ENCODE data around the gene ENTREP1. TPM values are rescaled to one million over a fixed set of nuclear protein-coding genes. Genes with fewer than 3 reads are reported as not detected.

Gene ENTREP1
- total RNA-seq, 1 experiment from 2014 or later = 21.3 TPM

- no peak overlapping the region for H2AK5ac ChIP-seq (ENCODE audit: insufficient read length, low read length)
- H3K9me3 Mint-ChIP-seq = no peaks in the 10 kb centered on the region
- TF ChIP-seq CTCF (conservative IDR thresholded peaks at IDR 0.05) = no peak
- no peak overlapping the region for H2BK120ac ChIP-seq (ENCODE audit: low read depth, low read length, poor library complexity, severe bottlenecking)
- H3K18ac ChIP-seq (ENCODE audit: insufficient read length, low read depth, low read length) = no peak overlapping the region
- no peak overlapping the region for H3K23ac ChIP-seq (ENCODE audit: insufficient read length, low read depth, low read length)
- no peaks in the 10 kb centered on the region for H3K27me3 ChIP-seq (ENCODE audit: insufficient read depth, low read length)
- no peak overlapping the region for H2BK15ac ChIP-seq (ENCODE audit: low read depth, low read length)
- H2AFZ ChIP-seq (ENCODE audit: low read length) = no peak overlapping the region
- H2BK12ac ChIP-seq (ENCODE audit: insufficient read length, low read depth, low read length) = no peak overlapping the region
- no peak overlapping the region for H3K27ac ChIP-seq (ENCODE audit: insufficient read length, low read depth, low read length)
- no peak overlapping the region for H4K5ac ChIP-seq (ENCODE audit: insufficient read length, low read depth, low read length)
- no peak overlapping the region for H4K8ac ChIP-seq (replicated peaks; ENCODE audit: insufficient read length, low read depth, low read length)
- H4K20me1 ChIP-seq (ENCODE audit: control insufficient read depth, insufficient read depth, insufficient read length) = no peaks in the 10 kb centered on the region
- no CpG with 5 or more reads among the region's 3 CpGs for WGBS (ENCODE audit: extremely low coverage, insufficient read length, low lambda C conversion rate)
- no peaks in the 10 kb centered on the region for H3K9me3 ChIP-seq (ENCODE audit: control insufficient read depth, low read depth, low read length)
- no peak for DNase-seq
- H3K4me1 ChIP-seq (ENCODE audit: insufficient read depth, low read length) = no peaks in the 10 kb centered on the region; the same call in 1 of the 2 replicates
- no peak overlapping the region for H2BK5ac ChIP-seq (ENCODE audit: insufficient read length, low read length)
- H4K91ac ChIP-seq (ENCODE audit: insufficient read length, low read depth, low read length) = no peak overlapping the region
- H3K27ac Mint-ChIP-seq = no peak overlapping the region
- H3K79me1 ChIP-seq (ENCODE audit: insufficient read depth, low read depth, low read length, poor library complexity, severe bottlenecking) = no peaks in the 10 kb centered on the region
- no peaks in the 10 kb centered on the region for H3K23me2 ChIP-seq (ENCODE audit: insufficient read length, low read depth, low read length, poor library complexity, severe bottlenecking)
- no peak overlapping the region for H2BK20ac ChIP-seq (ENCODE audit: low read depth, low read length, poor library complexity, severe bottlenecking)
- no peak overlapping the region for H3K56ac ChIP-seq (ENCODE audit: insufficient read length, low read depth, low read length)
- H3K4me2 ChIP-seq (ENCODE audit: insufficient read depth, insufficient read length, low read length) = no peak overlapping the region
- no peak overlapping the region for H3K9ac ChIP-seq (ENCODE audit: extremely low read depth, insufficient read length, low read length)
- no peak overlapping the region for H3K14ac ChIP-seq (ENCODE audit: insufficient read depth, low read length)
- H3K4ac ChIP-seq (ENCODE audit: low read depth, low read length) = no peak overlapping the region
- H3T11ph ChIP-seq (ENCODE audit: low read length) = no peak overlapping the region
- H3K4me1 Mint-ChIP-seq = peaks cover 7% of the 10 kb centered on the region in 2 experiments
- H3K27me3 Mint-ChIP-seq (ENCODE audit: low read depth) = no peaks in the 10 kb centered on the region
- no peak overlapping the region for H3K4me3 Mint-ChIP-seq
- H3K36me3 Mint-ChIP-seq (ENCODE audit: insufficient read depth in 1 of 3, low read depth in 3 of 3) = peaks cover 0 to 25% (median 2%) of the 10 kb centered on the region in 3 experiments; a peak in 3 of 7 replicates
- no peaks in the 10 kb centered on the region for H3K79me2 ChIP-seq (ENCODE audit: insufficient read depth, low read length)
Observed at GRCh38 chr9:69351227-69351626, 26.2 kb downstream of the ENTREP1 start.
